HEK293 (cell line): Measurements from ENCODE around the gene AKAP9.

Experiments used
- CTCF ChIA-PET: fragments of 350-600 bp; formaldehyde crosslinking; extraction: SDS; loops from one replicate; lab custom pipeline; 2021; ENCODE audit warnings: antibody characterized with exemption; lab: Yijun Ruan, JAX
- POLR2A ChIA-PET: fragments of 300-600 bp; formaldehyde crosslinking; extraction: SDS; loops from one replicate; lab custom pipeline; 2020; ENCODE audit warnings: antibody characterized with exemption, inconsistent platforms; lab: Yijun Ruan, JAX
- H3K27ac ChIP-seq: fragments of 200-500 bp; sonication (Bioruptor generic); 2 replicates; pipeline ENCODE4 v1.5.1; 2014; ENCODE audit warnings: low read depth, low read length, control low read depth, inconsistent platforms; ENCODE audit errors: extremely low read depth
- H3K36me3 ChIP-seq, 2 experiments: fragments of 200-500 bp in 1 of 2; sonication (Bioruptor generic) in 1 of 2; 1 replicate in 1 of 2; 2 replicates in 1 of 2; pipeline ENCODE4 v1.5.1; 2014 to 2017; ENCODE audit warnings: inconsistent platforms in 2 of 2, low read length in 2 of 2; ENCODE audit not compliant: control insufficient read depth in 2 of 2, insufficient read depth in 1 of 2
- H3K4me1 ChIP-seq: fragments of 200-500 bp; sonication (Bioruptor generic); 2 replicates; pipeline ENCODE4 v1.5.1; 2014; ENCODE audit warnings: mild to moderate bottlenecking, low read length, inconsistent platforms; ENCODE audit not compliant: control insufficient read depth, insufficient read depth
- H3K4me3 ChIP-seq: 2 replicates; pipeline ENCODE4 v1.5.1; 2011; ENCODE audit warnings: low read depth, mild to moderate bottlenecking, control low read depth, low read length, moderate library complexity
- H3K9me3 ChIP-seq: fragments of 200-500 bp; sonication (Bioruptor generic); 2 replicates; pipeline ENCODE4 v1.5.1; 2014; ENCODE audit warnings: low read depth, low read length, inconsistent platforms; ENCODE audit not compliant: control insufficient read depth, insufficient read depth
- BCL11A ChIP-seq: fragments of 450-650 bp; formaldehyde crosslinking; IDR thresholded peaks from 2 replicates; pipeline ENCODE4 v1.5.1; 2016; ENCODE audit warnings: low read depth, missing biosample characterization, missing genetic modification characterization
- GLI2 ChIP-seq: fragments of 450-650 bp; formaldehyde crosslinking; IDR thresholded peaks from 2 replicates; pipeline ENCODE4; 2017; ENCODE audit warnings: missing biosample characterization, missing genetic modification characterization, low read depth, borderline replicate concordance
- GLIS2 ChIP-seq: fragments of 450-650 bp; formaldehyde crosslinking; IDR thresholded peaks from 2 replicates; pipeline ENCODE4 v1.5.1; 2016; ENCODE audit warnings: missing biosample characterization, missing genetic modification characterization
- INSM2 ChIP-seq: fragments of 450-650 bp; formaldehyde crosslinking; IDR thresholded peaks from 2 replicates; pipeline ENCODE4 v1.5.1; 2016; ENCODE audit warnings: missing biosample characterization, missing genetic modification characterization
- PRDM1 ChIP-seq: fragments of 450-650 bp; formaldehyde crosslinking; IDR thresholded peaks from 2 replicates; pipeline ENCODE4; 2016; ENCODE audit warnings: missing biosample characterization, missing genetic modification characterization
- PRDM10 ChIP-seq: fragments of 450-650 bp; formaldehyde crosslinking; IDR thresholded peaks from 2 replicates; pipeline ENCODE4 v1.5.1; 2016; ENCODE audit warnings: missing biosample characterization, missing genetic modification characterization
- YY2 ChIP-seq: fragments of 450-650 bp; formaldehyde crosslinking; IDR thresholded peaks from 2 replicates; pipeline ENCODE4 v1.5.1; 2016; ENCODE audit warnings: missing biosample characterization, missing genetic modification characterization
- ZBTB1 ChIP-seq: fragments of 450-650 bp; formaldehyde crosslinking; IDR thresholded peaks from 2 replicates; pipeline ENCODE4 v1.5.1; 2016; ENCODE audit warnings: missing biosample characterization, missing genetic modification characterization
- ZBTB20 ChIP-seq: fragments of 450-650 bp; formaldehyde crosslinking; IDR thresholded peaks from 2 replicates; pipeline ENCODE4 v1.5.1; 2016; ENCODE audit warnings: missing biosample characterization, missing genetic modification characterization
- ZBTB44 ChIP-seq: fragments of 450-650 bp; IDR thresholded peaks from 2 replicates; pipeline ENCODE4 v1.5.1; 2018; ENCODE audit warnings: missing biosample characterization, mild to moderate bottlenecking, missing genetic modification characterization
- ZBTB49 ChIP-seq: fragments of 450-650 bp; formaldehyde crosslinking; IDR thresholded peaks from 2 replicates; pipeline ENCODE4 v1.5.1; 2016; ENCODE audit warnings: missing biosample characterization, missing genetic modification characterization, low read depth
- ZBTB7A ChIP-seq: fragments of 450-650 bp; formaldehyde crosslinking; IDR thresholded peaks from 2 replicates; pipeline ENCODE4 v1.5.1; 2016; ENCODE audit warnings: low read depth, missing biosample characterization, missing genetic modification characterization
- ZFP37 ChIP-seq: fragments of 450-650 bp; formaldehyde crosslinking; IDR thresholded peaks from 2 replicates; pipeline ENCODE4 v1.5.1; 2016; ENCODE audit warnings: missing biosample characterization, missing genetic modification characterization
- ZFP41 ChIP-seq: fragments of 450-650 bp; formaldehyde crosslinking; IDR thresholded peaks from 2 replicates; pipeline ENCODE4 v1.5.1; 2016; ENCODE audit warnings: missing biosample characterization, missing genetic modification characterization, borderline replicate concordance
- ZIC2 ChIP-seq: fragments of 450-650 bp; formaldehyde crosslinking; IDR thresholded peaks from 2 replicates; pipeline ENCODE4 v1.5.1; 2016; ENCODE audit warnings: missing biosample characterization, missing genetic modification characterization
- ZNF10 ChIP-seq: fragments of 450-650 bp; formaldehyde crosslinking; IDR thresholded peaks from 2 replicates; pipeline ENCODE4 v1.5.1; 2017; ENCODE audit warnings: missing biosample characterization, missing genetic modification characterization
- ZNF19 ChIP-seq: fragments of 450-650 bp; formaldehyde crosslinking; IDR thresholded peaks from 2 replicates; pipeline ENCODE4; 2016; ENCODE audit warnings: missing biosample characterization, missing genetic modification characterization, low read depth
- ZNF324 ChIP-seq: fragments of 450-650 bp; formaldehyde crosslinking; IDR thresholded peaks from 2 replicates; pipeline ENCODE4 v1.5.1; 2016; ENCODE audit warnings: missing biosample characterization, missing genetic modification characterization
- ZNF335 ChIP-seq: fragments of 450-650 bp; formaldehyde crosslinking; conservative IDR thresholded peaks from 2 replicates; pipeline ENCODE4 v1.5.1; 2016; ENCODE audit warnings: missing biosample characterization, missing genetic modification characterization
- ZNF560 ChIP-seq: fragments of 450-650 bp; formaldehyde crosslinking; IDR thresholded peaks from 2 replicates; pipeline ENCODE4 v1.5.1; 2017; ENCODE audit warnings: missing biosample characterization, missing genetic modification characterization, borderline replicate concordance
- ZNF600 ChIP-seq: fragments of 450-650 bp; formaldehyde crosslinking; IDR thresholded peaks from 2 replicates; pipeline ENCODE4 v1.5.1; 2016; ENCODE audit warnings: missing biosample characterization, missing genetic modification characterization
- ZNF777 ChIP-seq: fragments of 450-650 bp; formaldehyde crosslinking; IDR thresholded peaks from 2 replicates; pipeline ENCODE4 v1.5.1; 2017; ENCODE audit warnings: missing biosample characterization, missing genetic modification characterization, borderline replicate concordance
- ZNF791 ChIP-seq: fragments of 450-650 bp; formaldehyde crosslinking; IDR thresholded peaks from 2 replicates; pipeline ENCODE4 v1.5.1; 2016; ENCODE audit warnings: missing biosample characterization, missing genetic modification characterization
- ZNF830 ChIP-seq: fragments of 450-650 bp; IDR thresholded peaks from 2 replicates; pipeline ENCODE4 v1.5.0; 2018; ENCODE audit warnings: missing biosample characterization, missing genetic modification characterization, low read depth, mild to moderate bottlenecking, moderate library complexity
- ZSCAN23 ChIP-seq: fragments of 450-650 bp; formaldehyde crosslinking; IDR thresholded peaks from 2 replicates; pipeline ENCODE4 v1.5.1; 2016; ENCODE audit warnings: missing biosample characterization, missing genetic modification characterization

The AKAP9 gene

GRCh38 chr7:92133133-92133736 is 192.6 kb downstream of the AKAP9 start:
- ChIA-PET POLR2A (interaction anchor here (0.6 to 1.6 kb wide), 3 partner anchors 17 to 313 kb away, joined by 3 to 5 read pairs (median 5); partner anchors contain the start of gene GATAD1), CTCF (interaction anchor here (0.5 to 1.3 kb wide), 18 partner anchors 9 to 445 kb away, joined by 3 to 7 read pairs (median 4); no protein-coding TSS in a partner anchor)
- peak overlapping the region; percentile 86; the same call in 1 of the 2 replicates for H3K27ac ChIP-seq
- peaks cover 24 to 28% of the 10 kb centered on the region in 2 experiments for H3K36me3 ChIP-seq
- 0 out of 2 replicates have a peak, but pooled peaks have one; percentile 60 for TF ChIP-seq ZNF600 (tag by site-specific recombination)
- no peak for TF ChIP-seq ZNF830 (tag by site-specific recombination)
- no peak for TF ChIP-seq ZNF560
- peak; percentile 81; the same call in 1 of the 2 replicates for TF ChIP-seq ZNF335
- TF ChIP-seq GLI2: no peak
- no peak for TF ChIP-seq ZBTB7A (tag by site-specific recombination)
- TF ChIP-seq ZBTB20 (tag by site-specific recombination): peak; percentile 14; the same call in 1 of the 2 replicates
- TF ChIP-seq ZNF19 (tag by site-specific recombination): no peak
- TF ChIP-seq INSM2 (tag by site-specific recombination): no peak
- H3K4me1 ChIP-seq: peaks cover 3% of the 10 kb centered on the region; the same call in 1 of the 2 replicates
- no peaks in the 10 kb centered on the region for H3K9me3 ChIP-seq
- H3K4me3 ChIP-seq: peak overlapping the region; percentile 95

- no peaks in the 10 kb centered on the region for H3K9me3 ChIP-seq
- peak overlapping the region; percentile 95 for H3K4me3 ChIP-seq
- peaks cover 18 to 23% of the 10 kb centered on the region in 2 experiments for H3K36me3 ChIP-seq
- peaks cover 3% of the 10 kb centered on the region; the same call in 1 of the 2 replicates for H3K4me1 ChIP-seq
- POLR2A ChIA-PET: interaction anchor here (0.6 to 1.8 kb wide), 6 partner anchors 18 to 313 kb away, joined by 3 to 9 read pairs (median 6); partner anchors contain the start of genes ANKIB1, GATAD1 and KRIT1
- peak overlapping the region; percentile 86 for H3K27ac ChIP-seq
- CTCF ChIA-PET: interaction anchor here (0.5 to 1.3 kb wide), 7 partner anchors 11 to 1969 kb away, joined by 3 to 4 read pairs (median 3); partner anchors contain the start of gene MTERF1
- TF ChIP-seq ZFP37: peak; percentile 40; the same call in 1 of the 2 replicates
- 0 out of 2 replicates have a peak, but pooled peaks have one; percentile 26 for TF ChIP-seq ZIC2 (tag by site-specific recombination)
- TF ChIP-seq ZSCAN23 (tag by site-specific recombination): no peak
- peak; percentile 97 for TF ChIP-seq GLIS2 (tag by site-specific recombination)
- TF ChIP-seq ZNF10: no peak
- TF ChIP-seq ZFP41 (tag by site-specific recombination): no peak
- TF ChIP-seq BCL11A (tag by site-specific recombination): 0 out of 2 replicates have a peak, but pooled peaks have one; percentile 29
- peak; percentile 76 for TF ChIP-seq ZBTB1 (tag by site-specific recombination)
- TF ChIP-seq ZNF324 (tag by site-specific recombination): peak; percentile 45; the same call in 1 of the 2 replicates
- no peak for TF ChIP-seq ZBTB49 (tag by site-specific recombination)
- TF ChIP-seq PRDM10 (tag by site-specific recombination): peak; percentile 61
- TF ChIP-seq ZNF777 (tag by site-specific recombination): peak; percentile 70
- no peak for TF ChIP-seq PRDM1 (tag by site-specific recombination)
- no peak for TF ChIP-seq ZNF791
- no peak for TF ChIP-seq ZBTB44 (tag by site-specific recombination)
- TF ChIP-seq YY2 (tag by site-specific recombination): peak; percentile 82
Measured at GRCh38 chr7:92133737-92134270, 193.1 kb downstream of the AKAP9 start.
